Dedifferentiated amniotic fluid mesenchymal stem cell (primary cell): ENCODE results near the gene B3GAT1.
"Not testable (repeated sequence)": the region's sequence is repeated elsewhere in the genome, so short reads cannot be mapped to it uniquely, and the experiment has no call there.

Experiments used
- DNase-seq: peaks from one replicate; pipeline ENCODE4 v3.0.0-alpha.2; 2016; ENCODE audit errors: extremely low spot score

Gene B3GAT1

GRCh38 chr11:134355136-134355535 is 56.9 kb downstream of the B3GAT1 start:
- DNase-seq, result no peak

- no peak for DNase-seq
These were observed 59.9 kb downstream of the B3GAT1 start for GRCh38 chr11:134352111-134352510.

GRCh38 chr11:134350381-134350780 is 61.7 kb downstream of the B3GAT1 start:
- DNase-seq, result no peak

GRCh38 chr11:134349802-134350355 is 62.2 kb downstream of the B3GAT1 start:
- no peak for DNase-seq

- no peak for DNase-seq
These were observed 62.8 kb downstream of the B3GAT1 start for GRCh38 chr11:134349109-134349801.

GRCh38 chr11:134347441-134347840 is 64.6 kb downstream of the B3GAT1 start:
- DNase-seq, result no peak

GRCh38 chr11:134346976-134347350 is 65.1 kb downstream of the B3GAT1 start:
- no peak for DNase-seq

- no peak for DNase-seq
These were observed 65.7 kb downstream of the B3GAT1 start for GRCh38 chr11:134346101-134346975.

- no peak for DNase-seq
These were observed 66.8 kb downstream of the B3GAT1 start for GRCh38 chr11:134345237-134345550.

GRCh38 chr11:134344497-134345236 is 67.4 kb downstream of the B3GAT1 start:
- DNase-seq, result not testable (repeated sequence)

GRCh38 chr11:134343646-134344045 is 68.4 kb downstream of the B3GAT1 start:
- no peak for DNase-seq

GRCh38 chr11:134342572-134343340 is 69.3 kb downstream of the B3GAT1 start:
- DNase-seq, result no peak

GRCh38 chr11:134341805-134342571 is 70.1 kb downstream of the B3GAT1 start:
- DNase-seq, result no peak

- DNase-seq, result no peak
These were observed 71.6 kb downstream of the B3GAT1 start for GRCh38 chr11:134340354-134340964.

- no peak for DNase-seq
These were observed 72.3 kb downstream of the B3GAT1 start for GRCh38 chr11:134339756-134340155.

GRCh38 chr11:134338654-134339053 is 73.4 kb downstream of the B3GAT1 start:
- no peak for DNase-seq

GRCh38 chr11:134338068-134338467 is 74.0 kb downstream of the B3GAT1 start:
- no peak for DNase-seq

- DNase-seq, result no peak
These were observed 75.0 kb downstream of the B3GAT1 start for GRCh38 chr11:134337051-134337450.

- no peak for DNase-seq
These were observed 77.1 kb downstream of the B3GAT1 start for GRCh38 chr11:134334796-134335571.
